GM23338 (cell line): ENCODE measurements around the gene POM121L2. TPM values are rescaled to one million over a fixed set of nuclear protein-coding genes. Genes with fewer than 3 reads are reported as not detected.
A peak's percentile ranks its signal among the peaks of the same experiment; 100 is the strongest.

Source experiments
- ATAC-seq: fragments of 200-7000 bp; cut with Tn5 transposase; 3 replicates; pipeline ENCODE4 v1.9.1; 2020
- DNase-seq: peaks from one replicate; pipeline ENCODE4 v3.0.0-alpha.2; 2015; ENCODE audit warnings: low spot score
- H2AFZ ChIP-seq: fragments of 200-600 bp; sonication (generic); 2 replicates; pipeline ENCODE4 v1.8.0; 2016; ENCODE audit warnings: antibody characterized with exemption, mild to moderate bottlenecking, moderate library complexity
- H3F3A ChIP-seq: fragments of 200-600 bp; sonication (generic); replicated peaks from 2 replicates; pipeline ENCODE4 v1.8.0; 2017; ENCODE audit warnings: antibody characterized with exemption, mixed run types, low read depth
- H3K27ac ChIP-seq: fragments of 200-600 bp; sonication (generic); 2 replicates; pipeline ENCODE4 v1.6.1; 2016; ENCODE audit warnings: low read depth
- H3K27me3 ChIP-seq: fragments of 200-600 bp; sonication (generic); 2 replicates; pipeline ENCODE4 v1.8.0; 2016; ENCODE audit warnings: mild to moderate bottlenecking, mixed run types, moderate library complexity; ENCODE audit not compliant: insufficient read depth
- H3K36me3 ChIP-seq: fragments of 200-600 bp; sonication (generic); 2 replicates; pipeline ENCODE4 v1.8.0; 2016; ENCODE audit warnings: mild to moderate bottlenecking; ENCODE audit not compliant: insufficient read depth
- H3K4me1 ChIP-seq: fragments of 200-600 bp; sonication (generic); 2 replicates; pipeline ENCODE4 v1.8.0; 2016; ENCODE audit warnings: mild to moderate bottlenecking, moderate library complexity; ENCODE audit not compliant: insufficient read depth
- H3K4me2 ChIP-seq: fragments of 200-600 bp; sonication (generic); 2 replicates; pipeline ENCODE4 v1.7.1; 2017; ENCODE audit warnings: mixed run types
- H3K4me3 ChIP-seq: fragments of 200-600 bp; sonication (generic); 2 replicates; pipeline ENCODE4 v1.6.1; 2016; ENCODE audit warnings: mixed run types
- H3K79me2 ChIP-seq: fragments of 200-600 bp; sonication (generic); replicated peaks from 2 replicates; pipeline ENCODE4 v1.8.0; 2017; ENCODE audit warnings: mild to moderate bottlenecking; ENCODE audit not compliant: insufficient read depth
- H3K9me2 ChIP-seq: fragments of 200-600 bp; sonication (generic); 2 replicates; pipeline ENCODE4 v1.8.0; 2017; ENCODE audit not compliant: insufficient read depth
- H4K20me1 ChIP-seq: fragments of 200-600 bp; sonication (generic); replicated peaks from 2 replicates; pipeline ENCODE4 v1.8.0; 2017; ENCODE audit warnings: mild to moderate bottlenecking; ENCODE audit not compliant: insufficient read depth
- H3K27ac Mint-ChIP-seq: 2 replicates; pipeline ENCODE4 v1.8.0; 2020; ENCODE audit warnings: inconsistent platforms, mild to moderate bottlenecking, moderate library complexity, mixed read lengths
- H3K27me3 Mint-ChIP-seq: 3 replicates; pipeline ENCODE4 v1.8.0; 2022; ENCODE audit warnings: low read depth, mild to moderate bottlenecking, moderate library complexity, mixed read lengths, inconsistent platforms; ENCODE audit not compliant: insufficient read depth, poor library complexity
- H3K36me3 Mint-ChIP-seq: 3 replicates; pipeline ENCODE4 v1.8.0; 2021; ENCODE audit warnings: low read depth, mild to moderate bottlenecking, inconsistent platforms, moderate library complexity, mixed read lengths
- H3K4me1 Mint-ChIP-seq: 3 replicates; pipeline ENCODE4 v1.8.0; 2020; ENCODE audit warnings: mild to moderate bottlenecking, inconsistent platforms, mixed read lengths
- H3K4me3 Mint-ChIP-seq: 3 replicates; pipeline ENCODE4 v1.8.0; 2021; ENCODE audit warnings: moderate library complexity, mild to moderate bottlenecking, inconsistent platforms, mixed read lengths
- H3K9me3 Mint-ChIP-seq: 3 replicates; pipeline ENCODE4 v1.8.0; 2020; ENCODE audit warnings: moderate library complexity, mild to moderate bottlenecking, inconsistent platforms, mixed read lengths
- CREB1 ChIP-seq: fragments of 250-450 bp; sonication (Bioruptor Pico); IDR thresholded peaks from 2 replicates; pipeline ENCODE4 v1.5.0; 2020; ENCODE audit warnings: low read depth, mild to moderate bottlenecking, moderate library complexity
- ETS1 ChIP-seq: IDR thresholded peaks from 2 replicates; pipeline ENCODE4 v1.6.1; 2016; ENCODE audit warnings: antibody characterized with exemption
- EZH2 ChIP-seq: fragments of 200-600 bp; sonication (generic); IDR thresholded peaks from one replicate; pipeline ENCODE4 v1.8.0; 2017; ENCODE audit warnings: antibody characterized with exemption, mild to moderate bottlenecking, low read depth; ENCODE audit not compliant: unreplicated experiment
- JUNB ChIP-seq: IDR thresholded peaks from one replicate; pipeline ENCODE4 v1.6.1; 2016; ENCODE audit warnings: antibody characterized with exemption; ENCODE audit not compliant: unreplicated experiment
- NANOG ChIP-seq: IDR thresholded peaks from 2 replicates; pipeline ENCODE4 v1.6.1; 2016; ENCODE audit warnings: antibody characterized with exemption, borderline replicate concordance
- REST ChIP-seq: IDR thresholded peaks from one replicate; pipeline ENCODE4 v1.6.1; 2018; ENCODE audit warnings: antibody characterized with exemption; ENCODE audit not compliant: unreplicated experiment
- STAT1 ChIP-seq: IDR thresholded peaks from one replicate; pipeline ENCODE4 v1.6.1; 2016; ENCODE audit warnings: antibody characterized with exemption; ENCODE audit not compliant: unreplicated experiment
- ZNF114 ChIP-seq: fragments of 250-450 bp; sonication (Bioruptor Pico); IDR thresholded peaks from 2 replicates; pipeline ENCODE4 v1.5.0; 2020; ENCODE audit warnings: mild to moderate bottlenecking, moderate library complexity
- ZNF331 ChIP-seq: fragments of 250-450 bp; sonication (Bioruptor Pico); IDR thresholded peaks from 2 replicates; pipeline ENCODE4 v1.5.0; 2020; ENCODE audit warnings: low read depth, mild to moderate bottlenecking, moderate library complexity
- ZNF462 ChIP-seq: fragments of 250-450 bp; sonication (Bioruptor Pico); IDR thresholded peaks from 2 replicates; pipeline ENCODE4 v1.5.0; 2020; ENCODE audit warnings: mild to moderate bottlenecking, moderate library complexity
- polyA plus RNA-seq: library from polyadenylated mRNA; unstranded; fragments of >200 nt; fragmentation: Nextera tagmentation; extraction: Ambion mirVana; gene quantifications from 2 replicates; pipeline ENCODE4 v1.2.1, GENCODE V29; 2016
- total RNA-seq: library from RNA; depleted of rRNA; stranded (reverse); fragments of >200 nt; shearing (Covaris generic); gene quantifications from 2 replicates; pipeline ENCODE4 v1.2.3, GENCODE V29; 2014

POM121L2 gene
- total and polyA plus RNA-seq, 2 experiments from 2014 or later, result 0.07 to 0.13 TPM

GRCh38 chr6:27295301-27296079 lies 16.6 kb downstream of the POM121L2 start:
- H3K27ac ChIP-seq, result no peak overlapping the region
- peaks cover 11% of the 10 kb centered on the region for H3K4me1 ChIP-seq
- Mint-ChIP-seq H3K9me3 (peaks cover 16% of the 10 kb centered on the region; the same call in 2 of the 3 replicates), H3K27ac (no peak overlapping the region), H3K36me3 (no peaks in the 10 kb centered on the region), H3K4me3 (peak overlapping the region; percentile 88), H3K27me3 (peaks cover 44% of the 10 kb centered on the region), H3K4me1 (peaks cover 12% of the 10 kb centered on the region)
- ATAC-seq (peak; percentile 53), DNase-seq (peak; percentile 85)
- H3K36me3 ChIP-seq, result no peaks in the 10 kb centered on the region
- no peaks in the 10 kb centered on the region for H3K9me2 ChIP-seq
- no peaks in the 10 kb centered on the region for H3K79me2 ChIP-seq
- TF ChIP-seq CREB1 (CRISPR knock-in tag), result 0 out of 2 replicates have a peak, but pooled peaks have one; percentile 26
- TF ChIP-seq ZNF114 (CRISPR knock-in tag), result no peak
- no peak for TF ChIP-seq REST
- 0 out of 2 replicates have a peak, but pooled peaks have one; percentile 39 for TF ChIP-seq ETS1
- TF ChIP-seq JUNB, result no peak
- TF ChIP-seq EZH2, result peak; percentile 40
- no peak for TF ChIP-seq STAT1
- no peak for TF ChIP-seq ZNF331 (CRISPR knock-in tag)
- TF ChIP-seq NANOG, result peak; percentile 9; the same call in 1 of the 2 replicates
- no peak for TF ChIP-seq ZNF462 (CRISPR knock-in tag)
- peak overlapping the region; percentile 97 for H2AFZ ChIP-seq
- H3F3A ChIP-seq, result 0 out of 2 replicates have a peak, but pooled peaks cover 3% of the 10 kb centered on the region
- H4K20me1 ChIP-seq, result no peaks in the 10 kb centered on the region
- peak overlapping the region; percentile 89 for H3K4me3 ChIP-seq
- peaks cover 46% of the 10 kb centered on the region for H3K27me3 ChIP-seq
- H3K4me2 ChIP-seq, result peak overlapping the region; percentile 99
